CD4-positive, alpha-beta T cell treated with Interleukin-21 for 1 hour (primary cell): ENCODE results near the gene AHRR.
"Not testable (repeated sequence)": the region's sequence is repeated elsewhere in the genome, so short reads cannot be mapped to it uniquely, and the experiment has no call there.

Experiments
- DNase-seq: peaks from one replicate; pipeline ENCODE4 v3.0.0-alpha.2; 2020

AHRR gene

GRCh38 chr5:380701-381309, 59.3 kb downstream of the AHRR start:
- no peak for DNase-seq

- no peak for DNase-seq
Measured at GRCh38 chr5:383066-383465, 61.6 kb downstream of the AHRR start.

- no peak for DNase-seq
Measured at GRCh38 chr5:383621-384020, 62.1 kb downstream of the AHRR start.

GRCh38 chr5:384576-384975, 63.1 kb downstream of the AHRR start:
- not testable (repeated sequence) for DNase-seq

- no peak for DNase-seq
Measured at GRCh38 chr5:385321-385720, 63.8 kb downstream of the AHRR start.

GRCh38 chr5:386432-387341, 65.2 kb downstream of the AHRR start:
- DNase-seq, result no peak

- DNase-seq, result no peak
Measured at GRCh38 chr5:387491-388265, 66.2 kb downstream of the AHRR start.

- no peak for DNase-seq
Measured at GRCh38 chr5:388266-389196, 67.0 kb downstream of the AHRR start.

- DNase-seq, result no peak
Measured at GRCh38 chr5:389197-389821, 67.8 kb downstream of the AHRR start.

- DNase-seq, result no peak
Measured at GRCh38 chr5:389891-390622, 68.5 kb downstream of the AHRR start.

- DNase-seq, result no peak
Measured at GRCh38 chr5:390623-391491, 69.3 kb downstream of the AHRR start.

GRCh38 chr5:392431-392988, 71.0 kb downstream of the AHRR start:
- DNase-seq, result peak; percentile 57

GRCh38 chr5:393846-394275, 72.3 kb downstream of the AHRR start:
- DNase-seq, result no peak

- DNase-seq, result no peak
Measured at GRCh38 chr5:394671-395155, 73.2 kb downstream of the AHRR start.

GRCh38 chr5:395156-395920, 73.8 kb downstream of the AHRR start:
- DNase-seq, result no peak

GRCh38 chr5:395921-396530, 74.5 kb downstream of the AHRR start:
- DNase-seq, result no peak

- no peak for DNase-seq
Measured at GRCh38 chr5:396531-396961, 75.0 kb downstream of the AHRR start.

- not testable (repeated sequence) for DNase-seq
Measured at GRCh38 chr5:398141-398474, 76.6 kb downstream of the AHRR start.
